Glomerular visceral epithelial cell (primary cell): ENCODE measurements around the gene CTNNA3.

ENCODE experiments used
- DNase-seq: peaks from one replicate; pipeline ENCODE4 v3.0.0-alpha.2; 2016; ENCODE audit errors: extremely low spot score

The CTNNA3 gene

GRCh38 chr10:66538908-66539307 is 1157.1 kb downstream of the CTNNA3 start:
- no peak for DNase-seq

GRCh38 chr10:66538371-66538770 is 1157.6 kb downstream of the CTNNA3 start:
- DNase-seq: peak; percentile 1

- DNase-seq: no peak
These were observed 1158.8 kb downstream of the CTNNA3 start for GRCh38 chr10:66537186-66537585.

- no peak for DNase-seq
These were observed 1160.6 kb downstream of the CTNNA3 start for GRCh38 chr10:66535439-66535838.

GRCh38 chr10:66534866-66535265 is 1161.1 kb downstream of the CTNNA3 start:
- no peak for DNase-seq

GRCh38 chr10:66521506-66521905 is 1174.5 kb downstream of the CTNNA3 start:
- DNase-seq: no peak

GRCh38 chr10:66519616-66520015 is 1176.4 kb downstream of the CTNNA3 start:
- no peak for DNase-seq

GRCh38 chr10:66514666-66515065 is 1181.3 kb downstream of the CTNNA3 start:
- no peak for DNase-seq

GRCh38 chr10:66513504-66513903 is 1182.5 kb downstream of the CTNNA3 start:
- no peak for DNase-seq

GRCh38 chr10:66505003-66505657 is 1190.9 kb downstream of the CTNNA3 start:
- peak; percentile 13 for DNase-seq

- DNase-seq: no peak
These were observed 1194.6 kb downstream of the CTNNA3 start for GRCh38 chr10:66501356-66501755.

- DNase-seq: no peak
These were observed 1212.0 kb downstream of the CTNNA3 start for GRCh38 chr10:66483966-66484365.

- no peak for DNase-seq
These were observed 1223.8 kb downstream of the CTNNA3 start for GRCh38 chr10:66472156-66472555.

- DNase-seq: no peak
These were observed 1229.0 kb downstream of the CTNNA3 start for GRCh38 chr10:66467042-66467441.

GRCh38 chr10:66466622-66467021 is 1229.4 kb downstream of the CTNNA3 start:
- no peak for DNase-seq

- no peak for DNase-seq
These were observed 1232.4 kb downstream of the CTNNA3 start for GRCh38 chr10:66463611-66464010.

- DNase-seq: no peak
These were observed 1238.4 kb downstream of the CTNNA3 start for GRCh38 chr10:66457629-66458028.

- peak; percentile 4 for DNase-seq
These were observed 1240.7 kb downstream of the CTNNA3 start for GRCh38 chr10:66455304-66455703.

GRCh38 chr10:66440568-66440967 is 1255.4 kb downstream of the CTNNA3 start:
- DNase-seq: no peak

- DNase-seq: no peak
These were observed 1281.1 kb downstream of the CTNNA3 start for GRCh38 chr10:66414943-66415342.

GRCh38 chr10:66405566-66405965 is 1290.4 kb downstream of the CTNNA3 start:
- DNase-seq: no peak

- DNase-seq: no peak
These were observed 1297.3 kb downstream of the CTNNA3 start for GRCh38 chr10:66398669-66399068.

GRCh38 chr10:66394342-66395063 is 1301.5 kb downstream of the CTNNA3 start:
- DNase-seq: no peak
